NCI-H748 (cell line): Measurements from ENCODE around the gene COL16A1.
A peak's percentile ranks its signal among the peaks of the same experiment; 100 is the strongest.

Experiments
- DNase-seq: peaks from one replicate; lab custom pipeline; 2025; ENCODE audit not compliant: unreplicated experiment; lab: John Stamatoyannopoulos, UW

COL16A1 gene

DNA sequence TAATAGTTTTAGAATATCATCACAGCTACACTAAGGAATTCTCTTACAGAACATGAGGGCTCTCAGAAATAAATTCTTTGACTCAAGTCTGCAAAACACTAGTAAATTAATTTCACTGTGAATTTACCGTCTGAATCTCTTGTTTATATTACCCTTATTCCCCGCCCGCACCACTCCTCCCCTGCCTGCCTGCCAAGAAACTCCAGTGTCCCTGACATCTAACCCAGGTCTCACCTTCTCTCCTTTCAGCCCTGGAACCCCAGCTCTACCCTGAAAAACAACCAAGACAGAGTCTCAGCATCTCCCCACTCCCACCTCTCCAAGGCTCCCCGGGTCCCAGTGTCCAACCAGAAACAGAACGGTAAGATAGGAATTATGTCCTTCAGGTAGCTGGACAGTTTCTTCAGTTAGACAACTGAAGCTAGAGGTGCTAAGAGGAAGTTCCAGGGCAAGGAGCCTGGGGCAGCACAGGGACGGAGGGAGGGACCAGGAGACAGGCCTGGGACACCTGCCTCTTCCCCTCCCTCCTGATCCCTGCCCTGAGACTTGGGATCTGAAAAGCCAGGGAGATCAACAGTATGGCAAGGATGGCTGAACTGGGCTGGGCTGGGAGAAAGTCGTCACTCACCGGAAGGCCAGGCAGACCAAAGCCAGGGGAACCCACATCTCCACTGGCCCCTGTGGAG is 15.4 kb downstream of the COL16A1 start:
- DNase-seq, result no peak

DNA sequence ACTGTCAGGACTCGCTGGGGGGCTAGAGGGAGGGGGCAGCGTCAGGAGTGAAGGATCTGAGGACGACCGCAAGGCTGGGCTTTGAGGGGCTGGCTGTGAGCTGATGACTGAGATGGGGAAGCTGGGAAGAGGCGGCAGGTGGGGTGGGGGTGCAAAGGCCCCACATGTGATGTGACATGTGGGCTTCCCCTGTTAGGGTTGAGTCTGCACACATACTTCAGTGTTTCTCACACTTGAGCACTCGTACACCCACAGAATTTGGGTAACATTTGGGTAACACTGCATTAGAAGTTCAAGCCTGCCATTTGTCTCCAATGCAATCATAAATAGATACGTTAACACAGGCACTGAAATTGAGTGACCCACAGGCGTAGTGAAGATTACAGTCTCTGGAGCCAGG is 16.2 kb downstream of the COL16A1 start:
- DNase-seq, result no peak

DNA sequence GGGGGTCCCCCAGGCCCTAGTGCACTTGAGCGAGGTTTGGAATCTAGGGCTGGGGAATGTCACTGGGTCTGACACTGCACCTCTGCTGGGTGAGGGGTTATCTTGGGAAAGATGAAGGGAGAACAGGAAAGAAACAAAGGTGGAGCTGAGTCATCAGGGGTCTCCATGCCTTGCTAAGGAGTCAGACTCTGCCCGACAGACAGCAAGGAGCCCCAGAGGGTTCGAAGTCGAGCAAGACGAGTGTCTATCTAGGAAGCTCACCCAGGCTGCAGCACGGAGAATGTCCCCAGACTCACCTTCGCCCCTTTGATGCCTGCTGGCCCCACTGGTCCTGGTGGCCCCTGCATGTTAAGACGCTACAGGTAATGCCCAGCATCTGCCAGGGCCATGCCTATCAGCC is 18.0 kb downstream of the COL16A1 start:
- DNase-seq, result no peak

DNA sequence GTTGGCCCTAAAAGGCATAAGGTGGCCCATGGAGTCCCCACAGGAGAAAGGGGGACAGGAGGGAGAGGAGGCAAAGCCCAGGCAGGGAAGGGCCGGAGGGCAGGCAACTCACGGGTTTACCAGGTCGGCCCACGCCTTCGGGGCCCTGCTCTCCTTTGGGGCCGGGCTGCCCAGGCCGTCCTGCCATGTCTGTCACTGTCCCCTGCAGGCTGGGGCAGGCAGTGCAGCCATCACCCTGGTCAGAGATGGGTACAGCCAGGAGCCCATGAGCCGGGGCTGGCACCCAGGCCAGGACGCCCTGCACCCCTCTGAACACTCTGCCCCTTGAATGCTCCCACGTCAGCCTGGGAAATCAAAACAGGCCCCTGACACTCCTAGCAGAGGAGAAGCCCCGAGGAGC is 19.8 kb downstream of the COL16A1 start:
- DNase-seq, result no peak

DNA sequence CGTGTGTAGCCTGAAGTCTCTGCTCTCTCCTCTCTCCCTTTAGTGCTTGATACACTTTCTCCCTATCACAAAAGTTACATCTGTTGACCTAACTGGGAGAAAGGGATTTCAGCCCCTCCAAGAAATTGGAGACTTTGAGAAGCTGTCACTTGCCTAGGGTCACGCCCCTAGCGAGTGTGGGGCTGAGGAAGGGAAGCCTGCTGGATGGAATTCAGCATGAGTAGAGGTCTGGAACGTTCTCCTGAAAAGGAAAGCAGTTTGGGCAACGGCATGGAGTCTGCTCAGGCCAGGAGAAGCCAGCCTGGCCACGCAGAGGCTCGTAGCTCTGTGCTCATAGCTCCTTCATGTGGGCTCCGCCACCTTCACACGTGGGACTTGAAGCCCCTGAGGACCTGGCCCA is 22.4 kb downstream of the COL16A1 start:
- no peak for DNase-seq

DNA sequence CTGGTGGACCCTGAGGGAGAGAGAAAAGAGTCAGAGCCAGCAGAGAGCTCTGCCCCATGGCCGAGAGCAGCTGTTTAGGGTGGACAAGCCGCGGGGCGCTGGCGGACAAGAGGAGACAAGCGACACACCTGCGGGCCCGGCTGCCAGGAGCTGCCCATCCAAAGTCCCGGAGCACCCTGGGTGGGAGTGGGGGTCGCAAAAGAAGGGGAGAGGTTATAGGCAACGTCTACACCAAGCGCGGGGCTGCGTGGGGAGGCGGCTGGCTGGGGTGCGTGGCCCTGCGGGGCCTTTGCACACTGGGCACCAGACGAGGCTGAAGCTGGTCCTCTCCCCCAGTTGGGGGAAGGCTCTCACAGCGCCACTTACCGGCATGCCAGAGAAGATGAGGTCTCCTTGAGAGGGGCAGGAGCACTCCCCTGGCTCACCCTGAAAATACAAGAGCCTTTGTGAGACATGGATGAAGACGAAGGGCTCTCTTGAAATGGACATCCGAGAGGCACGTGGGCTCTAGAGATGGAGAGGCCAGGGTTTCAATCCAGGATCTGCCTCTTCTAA is 24.1 kb downstream of the COL16A1 start:
- no peak for DNase-seq

DNA sequence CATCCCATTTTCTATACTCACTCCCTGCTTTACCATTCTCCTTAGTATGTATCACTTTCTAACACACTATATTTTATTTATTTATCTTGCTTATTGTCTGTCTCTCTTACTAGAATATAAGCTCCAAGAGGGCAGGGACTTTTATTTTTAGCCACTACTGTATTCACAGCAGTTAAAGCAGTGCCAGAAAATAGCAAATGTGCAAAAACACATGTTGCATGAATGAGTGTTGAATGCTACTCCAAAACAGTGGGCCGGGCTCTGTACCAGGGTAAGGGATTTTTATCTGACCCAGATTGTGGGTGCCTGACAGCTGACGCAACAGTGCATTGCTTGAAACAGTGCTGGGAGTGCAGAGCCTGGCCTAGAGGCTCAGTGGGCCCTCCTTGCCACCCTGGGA is 24.7 kb downstream of the COL16A1 start:
- no peak for DNase-seq

DNA sequence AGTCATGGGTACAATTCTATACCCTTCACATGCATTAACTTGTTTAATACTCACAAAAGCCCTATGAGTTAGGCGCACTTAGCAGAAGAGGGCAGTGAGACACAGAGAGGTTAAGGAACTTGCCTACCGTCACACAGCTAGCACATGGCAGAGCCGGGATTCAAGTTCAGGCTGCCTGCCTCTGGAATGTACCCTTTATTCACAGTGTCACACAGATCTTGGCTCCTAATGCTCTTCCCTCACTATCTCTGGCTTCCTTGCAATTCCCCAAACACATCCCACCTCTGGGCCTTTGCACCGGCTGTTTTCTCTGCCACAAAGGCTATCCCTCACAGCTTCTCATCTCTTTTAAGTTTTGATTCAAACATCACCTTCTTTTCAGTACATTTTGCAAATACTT is 25.1 kb downstream of the COL16A1 start:
- no peak for DNase-seq

DNA sequence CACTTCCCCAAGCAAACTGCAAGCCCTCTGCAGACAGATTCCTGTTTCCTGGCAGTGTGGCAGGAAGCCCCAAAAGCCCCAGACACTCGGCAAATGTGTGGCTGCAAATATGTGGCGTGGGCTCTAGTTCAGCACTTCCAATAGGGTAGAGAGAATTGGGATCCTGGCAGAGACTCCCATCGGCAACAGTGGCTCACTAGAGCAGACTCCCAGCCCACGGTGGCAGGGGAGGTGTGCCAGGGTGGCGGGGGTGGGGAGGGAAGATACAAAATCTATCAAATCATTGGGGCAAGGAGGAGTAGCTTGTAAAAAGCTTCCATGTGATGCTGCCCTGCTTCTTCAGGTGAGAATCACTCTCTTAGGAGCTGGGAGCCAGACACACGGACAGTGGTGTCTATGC is 25.9 kb downstream of the COL16A1 start:
- DNase-seq, result no peak

DNA sequence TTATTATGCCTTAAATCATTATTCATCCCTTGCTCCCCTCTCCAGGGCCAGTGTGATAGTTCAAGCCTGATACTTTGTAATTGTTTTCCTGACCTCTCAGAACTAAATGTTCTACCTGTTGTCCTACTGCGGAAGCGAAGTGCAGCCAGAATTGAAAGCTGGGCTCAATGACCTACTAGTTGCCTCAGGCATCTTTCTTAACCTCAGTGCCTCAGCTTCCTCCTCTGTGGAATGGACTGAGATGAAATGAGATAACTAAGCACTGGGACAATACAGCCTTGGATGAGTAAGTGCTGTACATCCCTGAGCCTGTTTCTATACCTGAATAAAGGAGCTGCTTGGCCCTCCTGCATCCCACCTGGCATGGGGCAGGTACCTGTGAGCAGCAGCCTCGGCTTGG is 26.4 kb downstream of the COL16A1 start:
- no peak for DNase-seq

DNA sequence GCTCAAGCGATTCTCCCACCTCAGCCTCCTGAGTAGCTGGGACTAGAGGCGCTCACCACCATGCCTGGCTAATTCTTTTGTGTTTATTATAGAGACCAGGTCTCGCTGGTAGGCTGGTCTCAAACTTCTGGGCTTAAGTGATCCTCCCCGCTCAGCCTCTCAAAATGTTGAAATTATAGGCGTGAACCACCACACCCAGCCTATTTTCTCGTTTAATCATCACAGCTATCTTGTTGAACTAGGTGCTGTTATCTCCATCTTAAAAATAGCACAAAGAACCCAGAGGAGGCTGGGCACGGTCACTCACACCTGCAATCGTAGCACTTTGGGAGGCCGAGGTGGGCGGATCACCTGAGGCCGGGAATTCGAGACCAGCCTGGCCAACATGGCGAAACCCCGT is 28.1 kb downstream of the COL16A1 start:
- peak; percentile 3 for DNase-seq

DNA sequence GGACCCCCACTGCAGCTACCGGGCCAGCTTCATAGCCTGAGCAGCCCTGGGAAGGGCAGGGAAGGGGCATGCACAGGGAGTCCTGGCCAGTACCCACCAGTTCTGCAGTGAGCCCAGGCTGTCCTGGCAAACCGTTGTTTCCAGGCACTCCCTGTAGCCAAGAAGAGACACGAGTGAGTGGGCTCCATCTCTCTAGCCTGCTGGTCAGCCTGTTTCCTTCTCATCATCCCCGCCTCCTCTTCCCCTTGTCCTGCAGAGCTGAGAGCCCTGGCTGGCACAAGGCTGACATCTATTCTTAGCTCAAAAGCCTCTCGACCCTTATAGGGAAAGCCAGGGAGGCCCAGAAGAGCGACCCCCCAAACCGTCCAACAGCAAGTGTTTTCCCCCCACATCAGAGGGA is 28.7 kb downstream of the COL16A1 start:
- no peak for DNase-seq

DNA sequence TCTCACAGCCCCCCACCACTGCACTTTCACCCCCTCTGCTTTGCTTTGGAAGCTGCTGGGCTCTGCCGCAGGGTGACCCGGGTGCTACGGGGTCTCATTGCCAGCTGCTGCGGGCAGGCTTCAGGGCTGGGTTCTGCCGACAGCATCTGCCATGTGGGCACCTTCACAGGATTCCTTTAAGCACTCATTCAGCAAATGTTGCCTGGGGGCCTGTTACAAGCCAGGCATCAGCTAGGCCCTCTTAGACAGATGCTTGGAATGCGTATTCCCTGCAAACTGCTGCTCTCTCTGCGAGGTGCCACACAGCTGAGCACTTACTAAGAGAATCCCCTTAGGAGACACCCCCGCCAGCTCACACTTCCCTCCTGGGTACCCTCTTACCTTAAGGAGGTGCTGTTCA is 29.2 kb downstream of the COL16A1 start:
- DNase-seq, result no peak

DNA sequence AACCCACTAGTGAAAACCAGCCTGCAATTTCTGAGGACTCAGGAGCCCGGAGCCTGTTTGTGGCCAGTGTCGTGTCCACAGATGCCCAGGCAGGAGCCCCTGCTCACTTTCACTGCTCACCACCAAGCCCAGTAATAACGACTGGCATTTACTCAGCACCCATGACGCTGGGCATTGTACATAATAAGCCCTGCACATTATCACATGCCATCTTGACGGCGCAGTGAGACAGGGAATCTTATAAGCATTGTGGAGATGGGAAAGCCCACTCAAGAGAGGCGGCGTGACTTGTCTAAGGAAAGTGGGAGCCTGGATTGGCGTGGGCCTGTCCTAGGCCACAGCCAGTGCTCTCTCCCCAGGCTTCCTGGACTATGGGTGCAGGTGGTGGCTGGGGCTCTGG is 30.4 kb downstream of the COL16A1 start:
- no peak for DNase-seq

DNA sequence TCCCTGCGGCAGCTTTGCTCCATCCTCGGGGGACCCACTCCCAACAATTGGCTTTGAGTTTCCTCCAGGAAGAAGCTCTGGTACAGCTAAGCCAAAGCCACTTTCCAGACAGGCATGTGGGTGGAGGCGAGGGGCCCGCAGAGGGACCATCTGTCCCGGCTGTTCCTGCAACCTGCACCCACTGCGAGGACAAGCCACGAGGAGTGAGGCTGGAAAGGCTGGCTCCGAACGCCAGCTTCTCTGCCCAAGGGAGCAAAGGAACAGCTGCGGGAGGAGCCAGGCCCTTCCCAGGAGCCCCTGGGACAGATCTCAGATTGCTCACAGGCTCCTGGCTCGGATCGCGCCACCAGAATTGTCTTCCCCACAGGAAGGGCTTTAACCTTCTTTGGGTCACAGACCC is 30.8 kb downstream of the COL16A1 start:
- DNase-seq, result no peak

DNA sequence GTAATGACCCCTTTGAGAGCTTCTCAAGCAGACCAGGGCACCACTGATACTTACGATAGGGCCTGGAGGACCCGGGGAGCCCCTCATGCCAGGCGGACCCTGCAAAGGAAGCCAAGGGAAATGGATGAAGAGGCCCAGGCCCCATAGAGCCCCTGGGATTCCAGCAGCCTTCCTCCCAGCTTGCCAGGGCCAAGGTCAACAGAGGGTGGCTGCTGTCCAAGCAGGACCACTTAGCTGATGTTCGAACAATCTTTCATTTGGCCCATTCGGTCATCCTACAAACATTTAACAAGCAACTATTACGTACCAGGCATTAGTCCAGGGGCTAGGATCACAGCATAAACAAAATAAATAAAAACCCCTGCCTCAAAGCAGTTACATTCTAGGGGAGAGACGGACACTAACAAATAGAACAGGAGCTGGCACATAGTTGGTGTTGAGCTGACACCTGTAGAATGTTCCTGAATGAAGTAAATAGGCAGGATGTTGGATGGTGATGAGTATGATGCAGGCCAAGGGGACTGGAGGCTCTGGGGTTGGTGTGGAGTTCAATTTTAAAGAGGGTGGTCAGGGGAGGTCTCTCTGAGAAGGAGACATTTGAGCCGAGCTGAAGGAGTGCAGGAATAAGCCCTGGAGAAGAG is 32.1 kb downstream of the COL16A1 start:
- DNase-seq, result no peak

DNA sequence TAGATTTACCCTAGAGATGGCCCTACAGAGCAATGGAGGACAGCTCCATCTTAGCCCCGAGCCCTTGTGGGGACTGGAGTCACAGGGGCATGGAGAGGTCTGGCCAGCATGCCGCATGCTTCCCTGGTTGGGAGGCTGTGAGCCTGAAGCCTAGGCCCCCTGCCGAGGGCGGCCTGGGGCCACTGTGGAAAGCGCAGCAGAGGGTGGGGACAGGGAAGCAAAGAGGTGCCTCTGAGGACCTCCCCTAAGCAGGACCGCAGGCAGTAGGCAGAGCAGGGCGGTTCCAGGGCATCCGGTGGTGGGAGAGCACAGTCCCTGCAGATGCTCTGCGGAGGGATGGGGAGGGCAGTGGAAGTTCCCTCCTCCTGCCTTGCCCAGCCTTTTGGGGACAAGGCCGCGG is 32.7 kb downstream of the COL16A1 start:
- no peak for DNase-seq

DNA sequence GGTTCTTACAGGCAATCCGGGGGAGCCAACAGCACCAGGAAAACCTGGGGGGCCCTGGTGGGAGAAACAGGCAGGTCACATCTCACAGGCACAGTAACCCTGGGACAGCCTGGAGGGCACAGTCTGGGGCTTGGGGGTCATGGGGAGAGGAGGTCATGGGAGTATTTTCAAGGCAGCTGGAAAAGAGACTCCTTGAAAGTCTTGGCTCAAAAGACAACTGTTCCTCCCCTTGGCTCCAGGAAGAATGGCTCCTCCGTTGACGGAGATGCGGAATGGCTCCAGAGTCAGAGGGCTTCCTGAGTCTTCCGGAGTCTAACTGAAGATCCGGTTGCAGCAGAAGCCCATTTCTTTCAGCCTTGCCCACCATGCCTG is 33.2 kb downstream of the COL16A1 start:
- DNase-seq, result no peak

DNA sequence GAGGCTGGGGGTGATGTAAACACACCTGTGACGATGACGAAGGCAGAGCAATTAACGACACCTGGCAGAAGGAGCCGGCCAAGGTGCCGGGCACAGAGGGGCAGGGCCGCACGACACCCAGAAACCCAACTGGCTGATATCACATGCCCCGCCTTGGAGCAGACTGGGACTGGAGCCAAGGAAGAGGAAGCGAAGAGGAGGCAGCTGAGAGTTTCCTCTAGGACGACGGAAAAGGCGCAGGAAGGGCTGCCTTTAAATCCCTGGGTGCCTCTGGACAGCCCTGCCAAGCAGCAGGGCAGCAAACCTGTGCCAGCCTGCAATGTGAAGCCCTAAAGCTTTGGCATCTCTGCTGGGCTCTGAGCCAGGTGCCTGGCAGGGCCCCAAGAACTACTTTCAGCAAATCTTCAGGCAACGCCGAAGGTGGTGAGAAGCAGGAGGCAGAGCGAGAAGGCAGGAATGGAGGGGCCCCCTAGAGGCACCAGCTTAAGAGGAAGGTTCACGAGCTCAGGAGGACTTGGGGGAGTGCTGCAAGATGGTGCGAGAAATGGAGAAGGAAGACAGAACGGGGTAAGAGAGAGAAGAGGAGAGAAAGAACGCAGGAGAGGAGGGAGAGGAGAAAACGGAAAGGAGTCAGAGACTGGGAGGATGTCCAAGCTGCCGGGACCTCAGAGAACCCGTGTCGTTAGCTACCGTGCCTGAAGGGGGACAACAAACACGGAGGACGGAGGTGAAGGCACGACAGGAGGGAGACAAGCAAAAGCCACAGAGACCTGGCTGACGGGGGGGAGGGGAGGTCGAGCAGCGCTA is 33.8 kb downstream of the COL16A1 start:
- DNase-seq, result peak; percentile 90

DNA sequence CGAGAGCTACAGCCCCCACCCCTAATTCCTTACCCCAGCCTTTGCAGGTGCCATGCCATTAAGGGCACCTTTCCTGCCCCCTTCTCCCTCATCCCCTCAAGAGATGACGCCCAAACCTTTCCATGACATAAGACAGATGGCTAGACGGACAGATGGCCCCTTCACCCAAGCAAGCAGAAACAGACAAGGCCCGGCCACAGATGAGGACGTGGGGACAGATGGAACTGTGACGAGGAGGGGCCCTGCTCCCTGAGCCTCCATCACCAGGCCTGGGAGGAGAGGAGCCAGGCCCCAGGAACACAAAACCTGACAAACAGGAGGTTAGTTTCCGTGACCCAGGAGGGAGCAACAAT is 34.4 kb downstream of the COL16A1 start:
- DNase-seq, result no peak

DNA sequence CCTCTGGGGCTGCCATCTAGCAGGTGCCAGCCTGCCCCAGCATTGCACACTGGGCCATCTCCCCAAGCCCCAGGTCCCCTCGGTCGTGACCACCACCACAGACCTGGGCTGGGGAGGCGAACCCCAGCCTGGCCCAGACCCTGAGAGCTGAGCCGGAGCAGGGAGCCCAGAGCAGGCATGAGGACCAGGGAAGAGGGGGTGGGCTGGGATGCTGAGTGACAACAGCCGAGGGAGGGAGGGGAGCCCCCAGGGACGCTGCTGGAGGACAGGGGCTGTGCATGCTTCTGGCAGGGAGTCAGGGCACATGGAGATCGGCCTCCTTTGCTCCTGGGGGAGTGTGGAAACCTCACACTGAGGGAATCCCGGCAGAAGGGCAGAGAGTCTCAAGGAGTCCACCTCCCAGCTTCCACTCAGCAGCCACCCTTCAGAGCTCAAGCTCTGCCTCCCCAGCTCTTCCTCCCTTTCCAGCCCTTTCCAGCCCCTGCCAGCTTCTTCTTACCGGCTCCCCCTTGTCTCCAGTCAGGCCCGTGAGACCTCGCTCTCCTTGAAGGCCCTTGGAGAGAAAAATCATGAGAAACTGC is 35.4 kb downstream of the COL16A1 start:
- DNase-seq, result no peak
